Aorta (tissue), 5 donors: Measurements from ENCODE around the gene CMIP. TPM values are rescaled to one million over a fixed set of nuclear protein-coding genes. Genes with fewer than 3 reads are reported as not detected.

Source experiments
- ATAC-seq: fragments of 200-7000 bp; cut with Tn5 transposase; one replicate; pipeline ENCODE4 v1.9.1; 2022; ENCODE audit warnings: moderate library complexity; ENCODE audit not compliant: low FRiP score
- DNase-seq, 2 donors: peaks; one replicate each; pipeline ENCODE4 v3.0.0-alpha.2; 2020
- H3K27ac ChIP-seq, 2 donors: one replicate each; pipeline ENCODE4 v1.5.1; 2013; ENCODE audit warnings: low read length in 2 of 2, mild to moderate bottlenecking in 2 of 2, moderate library complexity in 2 of 2, control low read depth in 1 of 2, inconsistent platforms in 1 of 2, low read depth in 1 of 2
- H3K27me3 ChIP-seq, 2 donors: one replicate each; pipeline ENCODE4 v1.6.1; 2013; ENCODE audit warnings: control low read depth in 1 of 2, low read length in 1 of 2, mild to moderate bottlenecking in 1 of 2, moderate library complexity in 1 of 2; ENCODE audit not compliant: insufficient read depth in 2 of 2, control insufficient read depth in 1 of 2
- H3K36me3 ChIP-seq, 2 donors: one replicate each; pipeline ENCODE4 v1.6.1; 2013; ENCODE audit warnings: control low read depth in 1 of 2, low read length in 1 of 2, mild to moderate bottlenecking in 1 of 2; ENCODE audit not compliant: insufficient read depth in 2 of 2, control insufficient read depth in 1 of 2
- H3K4me1 ChIP-seq, 2 donors: one replicate each; pipeline ENCODE4 v1.6.1; 2013; ENCODE audit warnings: low read length in 2 of 2, control low read depth in 1 of 2, mild to moderate bottlenecking in 1 of 2, moderate library complexity in 1 of 2; ENCODE audit not compliant: insufficient read depth in 2 of 2, control insufficient read depth in 1 of 2
- H3K4me3 ChIP-seq, 2 donors: one replicate each; pipeline ENCODE4 v1.5.1; 2013; ENCODE audit warnings: low read length in 2 of 2, control low read depth in 1 of 2, mild to moderate bottlenecking in 1 of 2
- H3K9me3 ChIP-seq: one replicate; pipeline ENCODE4 v1.6.1; 2013; ENCODE audit warnings: mild to moderate bottlenecking, low read length; ENCODE audit not compliant: control insufficient read depth
- WGBS, 2 donors: extraction: QIAGEN DNeasy Blood & Tissue Kit; methylation state at CpG; one replicate each; pipeline ENCODE4 v1.1.7; 2013; 5-methylcytosine and 5-hydroxymethylcytosine counted together
- intact Hi-C, 2 donors: fragments of 100-400 bp; cut with DNase I; formaldehyde crosslinking; loops; one replicate each; pipeline versions ENCODE4 v1.14.2 to v1.15.0; 2022
- polyA plus RNA-seq, 2 donors: library from polyadenylated mRNA; stranded (reverse); fragments of 200-250 nt; gene quantifications; one replicate each; pipeline ENCODE4 v1.2.3, GENCODE V29; 2013
- total RNA-seq, 2 donors: library from RNA; stranded (reverse); fragmentation: NEBNext Ultra II Directional; extraction: Animal tissue kit (Norgen Biotek cat#: 25700); gene quantifications; one replicate each; pipeline ENCODE4 v1.2.1, GENCODE V29; 2021
- donor health status: healthy with polysubstance abuse.
- donor health status: Bipolar disorder and iron deficiency.
- donor health status: DM: no; HTN: no; CAD: no.
- donor health status: DM: no; HTN: no; CAD: no.
- donor health status: DM: yes; HTN: yes; CAD: no.

Gene CMIP
- total and polyA plus RNA-seq, 4 donors, result 2.4 to 96.3 (median 27.9) TPM

DNA sequence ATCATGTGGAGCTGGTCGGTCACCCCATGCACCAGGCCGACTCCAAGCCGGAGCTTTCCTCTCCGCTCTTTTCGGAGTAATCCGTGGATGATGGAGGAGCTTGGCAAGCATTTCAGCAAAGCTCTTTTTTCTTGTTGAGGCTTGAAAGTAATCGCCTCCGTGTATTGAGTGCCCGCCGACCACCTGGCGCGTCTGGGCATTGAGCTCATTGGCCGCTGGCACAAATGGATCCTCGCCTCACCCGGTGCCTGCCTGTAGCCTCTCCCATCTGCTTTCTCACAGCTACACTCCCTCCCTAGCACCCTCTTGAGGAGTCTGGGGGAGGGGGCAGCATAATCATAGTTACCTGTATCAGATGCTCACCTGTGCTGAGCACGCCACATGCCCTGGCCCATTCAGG is 148.9 kb downstream of the CMIP start:
- Histone ChIP-seq H3K4me1 (no peaks in the 10 kb centered on the region), H3K4me3 (no peak overlapping the region), H3K9me3 (no peaks in the 10 kb centered on the region), H3K27me3 (no peaks in the 10 kb centered on the region), H3K36me3 (no peaks in the 10 kb centered on the region), H3K27ac (no peak overlapping the region)
- 96% methylated on average over 16 of the region's 16 CpGs for WGBS, 2 donors
- DNase-seq (no peak), ATAC-seq (no peak)
- intact Hi-C loops, result no loop called here

DNA sequence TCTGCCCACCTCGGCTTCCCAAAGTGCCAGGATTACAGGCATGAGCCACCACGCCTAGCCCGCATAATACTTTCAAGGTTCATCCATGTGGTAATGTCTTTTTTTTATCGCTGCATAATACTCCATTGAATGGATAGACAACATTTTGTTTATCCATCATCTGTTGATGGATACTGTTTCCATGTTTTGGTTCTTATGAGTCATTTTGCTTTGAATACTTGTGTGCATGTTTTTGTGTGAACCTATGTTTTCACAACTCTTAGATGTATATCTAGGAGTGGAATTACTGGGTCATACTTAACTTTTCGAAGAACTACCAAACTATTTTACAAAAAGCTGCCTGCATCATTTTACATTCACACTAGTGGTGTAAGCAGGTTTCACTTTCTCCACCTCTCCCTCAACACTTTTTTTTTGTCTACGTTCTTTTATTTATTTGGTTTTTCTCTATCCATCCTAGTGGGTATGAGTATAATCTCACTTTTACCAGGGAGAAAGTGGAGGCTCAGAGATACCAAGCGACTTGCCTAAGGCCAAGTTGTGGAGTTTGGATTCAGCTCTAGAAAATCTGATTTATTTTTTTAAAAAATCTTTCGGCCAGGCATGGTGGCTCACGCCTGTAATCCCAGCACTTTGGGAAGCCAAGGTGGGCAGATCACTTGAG is 151.2 kb downstream of the CMIP start:
- Histone ChIP-seq H3K9me3 (no peaks in the 10 kb centered on the region), H3K27me3 (no peaks in the 10 kb centered on the region), H3K36me3 (no peaks in the 10 kb centered on the region), H3K4me1 (no peaks in the 10 kb centered on the region), H3K4me3 (no peak overlapping the region), H3K27ac (no peak overlapping the region)
- no peak for DNase-seq
- intact Hi-C loops, result no loop called here
- no peak for ATAC-seq
- WGBS, 2 donors, result 96 to 97% methylated on average over 9 of the region's 9 CpGs

DNA sequence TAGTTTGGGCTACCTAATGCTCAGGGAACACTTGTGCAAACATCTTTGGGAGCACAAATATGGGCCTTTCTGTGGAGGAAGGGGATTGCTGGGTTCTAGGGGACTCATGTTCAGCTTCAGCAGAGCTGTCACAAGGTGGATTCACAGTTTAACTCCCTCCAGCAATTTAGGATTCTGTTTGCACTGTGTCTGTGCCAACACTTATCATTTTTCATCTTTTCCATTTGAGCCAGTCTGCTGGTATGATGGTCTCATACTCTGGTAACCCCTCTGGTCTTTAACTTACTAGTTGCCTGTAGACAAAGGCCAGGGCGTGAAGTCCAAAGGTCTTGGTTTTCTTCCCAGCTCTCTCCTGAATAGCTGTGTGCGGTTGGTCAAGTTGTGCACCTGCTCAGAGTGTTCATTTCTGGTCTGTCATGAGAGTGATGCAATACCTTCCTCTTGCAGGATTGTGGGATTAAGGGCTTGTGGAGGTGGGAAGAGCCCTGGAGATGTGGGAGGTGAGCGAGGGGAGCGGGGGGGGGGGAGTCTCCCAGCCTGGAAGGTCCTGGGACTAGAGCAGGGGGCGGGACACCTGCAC is 152.6 kb downstream of the CMIP start:
- 97 to 100% methylated on average over 5 of the region's 5 CpGs for WGBS, 2 donors
- no peaks in the 10 kb centered on the region for H3K27me3 ChIP-seq
- no peak overlapping the region for H3K27ac ChIP-seq
- no peaks in the 10 kb centered on the region for H3K9me3 ChIP-seq
- intact Hi-C loops, result no loop called here
- DNase-seq (no peak), ATAC-seq (no peak)
- H3K36me3 ChIP-seq, result no peaks in the 10 kb centered on the region
- H3K4me1 ChIP-seq, result no peaks in the 10 kb centered on the region
- no peak overlapping the region for H3K4me3 ChIP-seq

DNA sequence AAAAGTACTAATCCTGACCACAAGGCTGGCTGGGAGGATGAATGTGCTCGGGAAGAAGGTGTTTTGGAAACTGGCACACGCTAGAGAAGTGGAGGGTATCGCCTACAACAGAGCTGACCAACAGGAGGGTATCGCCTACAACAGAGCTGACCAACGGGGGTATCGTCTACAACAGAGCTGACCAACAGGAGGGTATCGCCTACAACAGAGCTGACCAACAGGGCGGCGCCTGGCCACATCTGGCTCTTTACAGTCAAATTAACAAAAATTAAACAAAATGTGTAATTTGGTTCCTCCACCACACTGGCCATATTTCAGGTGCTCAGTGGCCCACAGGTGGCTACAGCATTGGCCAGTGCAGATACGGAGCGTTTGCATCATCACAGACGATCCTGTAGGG is 153.5 kb downstream of the CMIP start:
- H3K27me3 ChIP-seq, result no peaks in the 10 kb centered on the region
- no peaks in the 10 kb centered on the region for H3K4me1 ChIP-seq
- no peaks in the 10 kb centered on the region for H3K9me3 ChIP-seq
- no peak overlapping the region for H3K27ac ChIP-seq
- ATAC-seq, result no peak
- no peak for DNase-seq
- 97 to 98% methylated on average over 12 of the region's 12 CpGs for WGBS, 2 donors
- intact Hi-C loops, result no loop called here
- no peaks in the 10 kb centered on the region for H3K36me3 ChIP-seq
- H3K4me3 ChIP-seq, result no peak overlapping the region

DNA sequence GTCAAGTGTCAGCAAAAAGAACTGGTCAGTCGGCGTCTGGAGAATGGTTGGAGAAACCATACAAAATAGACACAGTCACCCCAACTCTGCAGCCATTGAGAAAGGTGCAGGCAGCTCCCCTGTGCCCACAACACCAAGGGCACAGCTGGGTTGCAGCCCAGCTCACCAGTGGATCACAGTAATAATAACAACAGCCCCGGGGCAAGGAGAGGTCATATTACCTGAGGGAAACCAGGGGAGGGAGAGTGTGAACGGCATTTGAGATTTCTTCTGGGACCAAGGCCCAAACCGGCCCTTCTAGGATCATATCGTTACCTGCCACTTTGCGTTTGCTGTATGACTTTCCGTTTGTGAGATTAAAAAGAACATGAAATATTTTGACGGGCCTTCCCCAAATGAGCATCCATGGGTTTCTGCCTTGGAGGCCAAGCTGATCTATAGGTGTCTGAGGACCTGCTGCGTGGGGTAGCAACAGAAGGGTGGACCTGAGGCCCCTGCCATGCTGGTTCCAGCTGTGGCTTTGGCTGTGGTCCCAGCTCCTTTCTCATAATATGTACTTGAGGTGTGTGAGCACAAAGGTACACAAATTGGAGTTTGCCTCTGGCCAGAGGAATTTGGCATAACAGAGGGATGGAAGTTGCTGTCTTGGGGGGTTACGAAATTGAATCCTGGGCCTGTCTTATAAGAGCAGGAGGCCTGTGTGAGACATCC is 154.6 kb downstream of the CMIP start:
- Histone ChIP-seq H3K27me3 (no peaks in the 10 kb centered on the region), H3K4me1 (no peaks in the 10 kb centered on the region), H3K27ac (no peak overlapping the region), H3K9me3 (no peaks in the 10 kb centered on the region), H3K36me3 (no peaks in the 10 kb centered on the region), H3K4me3 (no peak overlapping the region)
- intact Hi-C loops, result no loop called here
- 94% methylated on average over 11 of the region's 11 CpGs for WGBS, 2 donors
- ATAC-seq (no peak), DNase-seq (no peak)

DNA sequence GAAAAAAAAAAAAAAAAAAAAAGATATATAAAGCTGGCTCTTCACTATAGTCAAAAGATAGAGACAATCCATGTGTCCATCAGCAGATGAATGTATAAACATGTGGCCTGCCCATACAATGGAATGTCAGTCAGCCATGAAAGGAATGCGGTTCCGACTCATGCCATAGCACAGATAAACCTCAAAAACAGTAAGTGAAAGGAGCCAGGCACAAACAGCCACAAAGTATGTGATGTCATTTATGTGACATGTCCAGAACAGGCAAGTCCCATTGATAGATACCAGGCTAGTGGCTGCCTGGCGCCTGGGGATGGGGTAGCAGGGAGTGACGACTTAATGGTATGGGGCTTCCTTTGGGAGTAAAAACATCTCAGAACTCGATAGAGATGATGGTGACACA is 155.7 kb downstream of the CMIP start:
- Histone ChIP-seq H3K27ac (no peak overlapping the region), H3K9me3 (no peaks in the 10 kb centered on the region), H3K4me1 (no peaks in the 10 kb centered on the region), H3K36me3 (no peaks in the 10 kb centered on the region), H3K4me3 (no peak overlapping the region), H3K27me3 (no peaks in the 10 kb centered on the region)
- intact Hi-C loops, result no loop called here
- no peak for DNase-seq
- WGBS, 2 donors, result 35 to 47% methylated on average over 5 of the region's 5 CpGs
- no peak for ATAC-seq

DNA sequence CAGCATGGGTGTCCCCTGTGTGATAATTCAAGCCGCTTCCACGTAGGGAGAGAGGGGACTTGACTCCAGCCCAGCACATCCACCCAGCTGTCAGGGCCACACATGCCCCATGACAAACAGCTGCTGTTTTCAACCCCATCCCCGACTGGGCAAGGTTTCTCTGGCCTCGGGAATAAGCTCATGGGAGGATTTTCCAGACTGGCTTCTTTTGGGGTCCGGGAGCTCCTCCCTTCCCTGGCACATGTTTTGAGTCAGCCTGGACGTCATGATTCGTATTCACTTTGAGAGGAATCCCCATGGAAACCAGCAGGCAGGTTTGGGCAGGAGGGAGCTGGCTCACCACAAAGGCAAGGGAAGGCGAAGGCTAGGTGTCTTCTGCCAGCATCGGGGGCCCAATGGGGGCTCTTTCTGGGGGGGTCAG is 156.4 kb downstream of the CMIP start:
- H3K9me3 ChIP-seq, result no peaks in the 10 kb centered on the region
- H3K4me1 ChIP-seq, result no peaks in the 10 kb centered on the region
- no peaks in the 10 kb centered on the region for H3K36me3 ChIP-seq
- DNase-seq (no peak), ATAC-seq (peak; percentile 45)
- no peak overlapping the region for H3K4me3 ChIP-seq
- no peak overlapping the region for H3K27ac ChIP-seq
- H3K27me3 ChIP-seq, result no peaks in the 10 kb centered on the region
- WGBS, 2 donors, result 15 to 24% methylated on average over 9 of the region's 9 CpGs
- intact Hi-C loops, result no loop called here

DNA sequence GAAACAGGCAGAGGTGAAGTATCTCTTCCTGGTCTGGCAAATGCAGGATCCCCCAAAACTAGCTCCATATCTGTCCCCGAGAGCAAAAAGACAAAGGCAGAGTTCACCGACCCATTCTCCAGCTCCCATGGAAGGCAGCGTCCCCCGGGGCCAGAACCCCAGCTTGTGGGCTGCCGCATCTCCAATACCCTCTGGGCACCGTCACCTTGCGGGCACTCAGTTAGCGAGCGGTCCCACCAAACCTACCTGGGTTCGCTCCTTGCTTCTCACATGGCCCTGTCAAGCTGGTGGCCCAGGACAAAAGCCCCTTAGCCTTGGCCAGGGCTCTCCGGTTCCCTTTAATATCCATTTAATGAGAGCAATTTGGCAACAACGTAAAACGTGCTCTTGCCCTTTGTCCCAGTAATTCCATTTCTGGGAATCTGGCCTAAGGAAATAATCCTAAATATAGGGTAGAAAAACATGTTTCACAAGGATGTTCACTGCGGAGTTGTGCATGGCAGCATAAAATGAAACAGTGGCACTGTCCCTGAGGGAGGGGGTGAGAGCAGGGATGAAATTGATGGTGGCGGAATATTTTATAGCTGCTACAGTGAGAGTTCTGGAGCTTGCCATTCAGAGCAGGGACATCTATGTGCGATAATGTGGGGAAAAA is 157.1 kb downstream of the CMIP start:
- 21 to 25% methylated on average over 16 of the region's 16 CpGs for WGBS, 2 donors
- Histone ChIP-seq H3K4me3 (no peak overlapping the region), H3K9me3 (no peaks in the 10 kb centered on the region), H3K4me1 (no peaks in the 10 kb centered on the region), H3K36me3 (no peaks in the 10 kb centered on the region), H3K27me3 (no peaks in the 10 kb centered on the region), H3K27ac (no peak overlapping the region)
- DNase-seq (no peak), ATAC-seq (peak; percentile 62)
- intact Hi-C loops, result no loop called here
